Lung microvascular endothelial cell (primary cell): Measurements from ENCODE around the gene CNN2. TPM values are rescaled to one million over a fixed set of nuclear protein-coding genes. Genes with fewer than 3 reads are reported as not detected.

Experiments
- DNase-seq, 2 donors: peaks; one replicate each; pipeline versions ENCODE4 v3.0.0 to v3.0.0-alpha.2; 2010; ENCODE audit warnings: low read depth in 2 of 2
- total RNA-seq: library from RNA; depleted of rRNA; stranded (reverse); fragments of >200 nt; gene quantifications from 2 replicates; pipeline ENCODE4 v1.2.1, GENCODE V29; 2014

CNN2 gene
- total RNA-seq, 1 donor from 2014 or later, result 59.1 TPM

DNA sequence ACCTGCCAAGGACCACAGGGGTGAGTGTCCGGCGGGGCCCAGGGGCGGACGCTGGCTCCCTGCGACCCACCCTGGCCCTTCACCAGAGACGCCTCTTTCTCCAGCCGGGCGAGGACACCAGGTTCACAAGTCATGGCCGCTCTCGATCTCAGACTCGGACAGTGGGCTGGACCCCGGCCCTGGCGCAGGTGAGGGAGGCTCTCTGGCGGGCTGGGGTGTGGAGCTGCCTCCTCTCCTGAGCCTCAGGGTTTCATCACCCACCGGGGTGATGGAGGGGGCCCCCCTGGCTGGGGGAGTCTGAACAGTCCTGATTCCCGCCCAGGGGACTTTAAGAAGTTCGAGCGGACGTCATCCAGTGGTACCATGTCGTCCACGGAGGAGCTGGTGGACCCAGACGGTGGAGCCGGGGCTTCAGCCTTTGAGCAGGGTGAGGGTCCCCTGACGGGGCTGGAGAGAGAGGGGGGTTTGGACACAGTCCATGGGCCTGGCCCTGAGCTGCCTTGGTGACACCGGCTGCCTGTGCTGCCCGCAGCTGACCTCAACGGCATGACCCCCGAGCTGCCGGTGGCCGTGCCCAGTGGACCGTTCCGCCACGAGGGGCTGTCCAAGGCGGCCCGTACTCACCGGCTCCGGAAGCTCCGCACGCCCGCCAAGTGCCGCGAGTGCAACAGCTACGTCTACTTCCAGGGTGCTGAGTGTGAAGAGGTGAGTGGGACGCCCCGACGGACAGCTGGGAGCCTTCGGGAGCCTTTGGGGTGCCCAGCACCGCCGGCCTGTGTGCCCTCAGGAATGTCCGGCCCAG lies 54.2 kb downstream of the CNN2 start:
- no peak for DNase-seq

- no peak for DNase-seq
These were observed 55.1 kb downstream of the CNN2 start for GRCh38 chr19:1081301-1082164.

DNA sequence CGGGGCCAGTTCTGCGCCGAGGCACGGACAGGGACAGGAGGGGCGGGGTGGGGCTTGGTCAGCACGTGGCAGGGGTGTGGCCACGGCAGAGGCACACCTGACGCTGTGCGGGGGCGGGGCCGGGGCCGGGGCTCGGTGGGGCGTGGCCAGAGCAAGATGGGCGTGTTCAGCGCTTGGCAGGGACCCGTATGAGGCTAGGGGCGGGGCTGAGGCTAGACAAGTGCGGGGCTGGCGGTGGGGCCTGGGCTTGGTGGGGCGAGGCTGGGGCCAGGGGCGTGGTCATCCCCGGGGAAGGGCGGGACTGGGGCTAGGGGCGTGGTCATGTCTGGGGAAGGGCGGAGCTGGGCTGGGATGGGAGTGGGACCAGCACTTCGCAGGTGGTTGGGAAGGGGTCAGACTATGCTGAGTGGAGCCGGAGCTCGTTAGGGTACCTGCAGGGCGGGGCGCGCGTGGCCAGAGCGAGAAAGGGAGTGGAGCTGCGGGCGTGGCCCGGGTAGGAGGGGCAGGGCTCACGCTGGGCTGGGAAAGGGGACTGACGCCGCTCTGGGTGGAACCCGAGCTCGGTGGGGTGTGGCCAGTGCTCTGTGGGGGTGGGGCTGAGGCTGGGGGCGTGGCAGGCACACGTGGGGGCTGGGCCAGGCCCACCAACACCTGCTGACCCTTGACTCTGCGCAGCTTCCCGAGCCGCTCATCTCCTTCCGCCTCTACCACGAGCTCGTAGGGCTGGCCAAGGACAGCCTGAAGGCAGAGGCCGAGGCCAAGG lies 55.9 kb downstream of the CNN2 start:
- peak in 1 of 2 donors; percentile 81 for DNase-seq

GRCh38 chr19:1082928-1083816 lies 56.8 kb downstream of the CNN2 start:
- DNase-seq, result no peak

DNA sequence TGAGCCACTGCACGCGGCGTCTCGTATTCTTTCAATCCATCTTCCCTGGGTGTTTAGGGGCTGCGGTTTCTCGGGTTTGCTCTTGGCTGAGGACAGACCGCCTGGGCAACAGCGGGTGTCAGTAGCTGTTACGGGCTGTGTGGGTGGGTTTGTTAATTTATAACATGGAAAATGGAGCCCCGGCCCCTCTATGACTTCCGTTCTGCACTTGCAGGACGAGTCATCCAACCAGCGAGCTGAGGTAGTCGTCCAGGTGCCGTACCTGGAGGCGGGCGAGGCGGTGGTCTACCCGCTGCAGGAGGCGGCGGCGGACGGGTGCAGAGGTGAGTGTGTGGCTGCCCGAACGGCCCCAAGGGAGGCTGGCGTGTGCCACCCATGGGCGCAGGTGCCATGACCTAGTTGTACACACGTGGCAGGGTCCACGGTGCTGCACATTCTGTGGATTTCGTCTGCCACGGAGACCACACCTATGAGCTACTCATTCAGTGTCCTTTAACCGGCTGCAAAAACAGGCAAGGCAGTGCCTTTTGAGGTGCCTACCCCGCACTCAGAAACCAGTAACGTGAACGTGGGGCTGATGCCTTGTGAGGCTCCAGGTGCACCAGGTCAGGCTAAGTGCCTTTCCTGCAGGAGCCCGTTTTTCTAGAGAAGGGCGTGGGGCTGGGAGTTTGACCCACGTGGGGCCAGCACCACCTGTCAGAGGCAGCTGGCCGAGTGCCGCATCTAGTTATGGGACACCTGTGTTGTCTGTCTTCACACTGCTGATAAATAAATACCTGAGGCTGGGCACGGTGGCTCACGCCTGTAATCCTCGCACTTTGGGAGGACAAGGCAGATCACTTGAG lies 57.8 kb downstream of the CNN2 start:
- no peak for DNase-seq

DNA sequence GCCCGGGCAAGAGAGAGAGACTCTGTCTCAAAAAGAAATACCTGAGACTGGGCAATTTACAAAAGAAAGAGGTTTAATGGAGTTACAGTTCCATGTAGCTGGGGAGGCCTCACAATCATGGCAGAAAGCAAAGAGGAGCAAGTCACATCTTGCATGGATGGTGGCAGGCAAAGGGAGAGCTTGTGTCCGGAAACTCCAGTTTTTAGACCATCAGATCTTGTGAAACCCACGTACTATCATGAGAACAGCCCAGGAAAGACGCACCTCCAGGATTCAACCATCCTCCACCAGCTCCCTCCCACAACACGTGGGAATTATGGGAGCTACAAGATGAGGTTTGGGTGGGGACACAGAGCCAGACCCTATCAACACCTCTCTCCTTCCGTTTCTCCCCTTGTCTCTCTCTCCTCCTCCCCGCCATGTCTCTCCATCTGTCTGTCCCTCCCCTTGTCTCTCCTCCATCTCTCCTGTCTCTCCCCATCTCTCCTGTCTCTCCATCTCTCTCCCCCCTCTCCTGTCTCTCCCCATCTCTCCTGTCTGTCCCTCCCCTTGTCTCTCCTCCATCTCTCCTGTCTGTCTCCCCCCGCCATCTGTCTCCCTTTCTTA lies 58.7 kb downstream of the CNN2 start:
- no peak for DNase-seq

DNA sequence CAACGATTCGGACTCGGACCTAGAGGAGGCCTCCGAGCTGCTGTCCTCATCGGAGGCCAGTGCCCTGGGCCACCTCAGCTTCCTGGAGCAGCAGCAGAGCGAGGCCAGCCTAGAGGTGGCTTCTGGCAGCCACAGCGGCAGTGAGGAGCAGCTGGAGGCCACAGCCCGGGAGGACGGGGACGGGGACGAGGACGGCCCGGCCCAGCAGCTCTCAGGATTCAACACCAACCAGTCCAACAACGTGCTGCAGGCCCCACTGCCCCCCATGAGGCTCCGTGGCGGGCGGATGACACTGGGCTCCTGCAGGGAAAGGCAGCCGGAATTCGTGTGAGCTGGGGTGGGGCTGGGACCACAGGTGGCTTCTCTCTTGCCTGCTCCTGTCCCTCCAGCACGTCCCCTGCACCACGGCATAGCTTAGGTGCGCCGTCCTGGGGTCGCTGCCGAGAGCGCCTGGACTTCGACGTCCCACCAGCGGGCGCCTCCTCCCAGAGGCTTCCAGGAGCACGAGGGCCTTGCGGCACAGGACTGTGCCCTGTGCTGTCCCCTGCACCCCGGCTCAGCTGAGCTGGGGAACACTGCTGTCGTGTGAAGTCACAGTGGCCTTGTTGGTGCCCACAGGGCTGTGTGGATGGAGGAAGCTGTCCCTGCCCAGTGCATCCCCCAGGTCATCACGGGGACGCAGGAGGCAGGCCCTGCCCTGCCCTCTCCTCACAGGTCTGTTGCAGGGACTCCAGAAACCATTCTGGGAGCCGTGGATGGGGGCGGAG lies 59.5 kb downstream of the CNN2 start:
- DNase-seq, result no peak

DNA sequence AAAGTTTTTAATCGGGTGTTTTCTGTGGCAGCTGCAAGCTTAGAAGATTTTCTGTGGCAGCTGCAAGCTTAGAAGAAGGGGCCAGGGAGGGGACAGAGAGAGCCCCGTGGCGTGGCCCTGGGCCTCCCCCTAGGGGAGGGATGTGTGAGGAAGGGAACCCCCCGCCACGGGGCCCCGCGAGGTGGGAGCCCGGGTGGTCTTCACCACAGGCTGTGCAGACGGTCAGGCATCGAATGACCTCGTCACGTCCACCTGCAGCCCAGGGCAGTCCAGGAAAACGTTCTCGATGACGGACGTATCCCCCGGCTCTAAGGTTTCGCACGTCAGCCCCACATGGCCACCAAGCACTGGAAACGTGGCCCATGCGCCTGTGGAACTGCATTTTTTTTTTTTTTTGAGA lies 60.2 kb downstream of the CNN2 start:
- no peak for DNase-seq

- no peak for DNase-seq
These were observed 61.5 kb downstream of the CNN2 start for GRCh38 chr19:1087813-1088415.

DNA sequence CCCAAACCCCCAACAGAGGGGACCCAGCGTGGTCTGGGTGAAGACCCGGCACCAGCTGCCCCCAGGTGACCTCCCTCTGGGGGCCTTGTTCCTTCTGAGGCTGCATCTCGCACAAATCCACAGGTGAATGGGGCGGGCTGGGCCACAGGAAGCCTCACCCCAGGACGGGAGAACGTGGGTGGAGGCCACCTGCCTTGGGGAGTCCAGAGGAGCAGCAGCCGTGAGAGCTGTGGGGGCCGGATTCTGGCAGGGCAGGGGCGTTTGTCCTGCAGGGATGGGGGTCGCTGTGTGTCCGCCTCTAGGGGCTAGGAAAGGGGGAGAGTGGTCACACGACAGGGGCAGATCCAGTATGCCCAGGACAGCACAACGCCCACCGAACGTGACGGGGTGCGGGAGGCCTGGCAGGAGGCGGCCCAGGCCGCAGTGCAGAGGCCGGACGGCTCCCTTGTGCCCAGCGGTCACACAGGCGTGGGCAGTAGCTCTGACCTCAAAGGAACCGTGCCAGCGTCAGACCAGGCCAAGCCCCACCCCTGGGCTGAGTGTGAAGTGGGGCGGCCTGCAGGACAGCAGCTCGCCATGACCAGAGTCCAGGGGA lies 62.1 kb downstream of the CNN2 start:
- DNase-seq, result no peak

Other genes starting within 250 kb of the CNN2 start
- gene PTBP1, start 229.2 kb upstream of the CNN2 start, total RNA-seq, result 113 and 124 TPM in 2 replicates
- under 0.01 and 0.44 TPM in 2 replicates for gene PLPPR3, start 204.7 kb upstream of the CNN2 start, total RNA-seq
- gene AZU1, start 198.8 kb upstream of the CNN2 start, total RNA-seq, result not detected in 2 replicates
- not detected in 2 replicates for gene PRTN3, start 185.6 kb upstream of the CNN2 start, total RNA-seq
- gene ELANE, start 174.3 kb upstream of the CNN2 start, total RNA-seq, result not detected in 2 replicates
- 1.2 and 3.9 TPM in 2 replicates for gene CFD, start 166.9 kb upstream of the CNN2 start, total RNA-seq
- gene MED16, start 133.4 kb upstream of the CNN2 start, total RNA-seq, result 19.0 TPM in 2 replicates
- gene RNU6-9, start 133.1 kb upstream of the CNN2 start, total RNA-seq, result not detected in 2 replicates
- 27.2 and 28.8 TPM in 2 replicates for gene R3HDM4, start 113.4 kb upstream of the CNN2 start, total RNA-seq
- not detected in 2 replicates for gene KISS1R, start 109.3 kb upstream of the CNN2 start, total RNA-seq
- gene ARID3A, start 100.6 kb upstream of the CNN2 start, total RNA-seq, result 6.8 and 9.5 TPM in 2 replicates
- gene WDR18, start 42.3 kb upstream of the CNN2 start, total RNA-seq, result 74.4 and 88.5 TPM in 2 replicates
- gene GRIN3B, start 26.2 kb upstream of the CNN2 start, total RNA-seq, result under 0.01 and 0.44 TPM in 2 replicates
- 29.4 and 43.8 TPM in 2 replicates for gene TMEM259, start 5.5 kb upstream of the CNN2 start, total RNA-seq
- gene RNU6-2, start 5.1 kb upstream of the CNN2 start, total RNA-seq, result not detected in 2 replicates
- gene ABCA7, start 13.5 kb downstream of the CNN2 start, total RNA-seq, result 3.1 and 3.4 TPM in 2 replicates
- 17.7 and 19.6 TPM in 2 replicates for gene ARHGAP45, start 40.6 kb downstream of the CNN2 start, total RNA-seq
- gene POLR2E, start 68.8 kb downstream of the CNN2 start, total RNA-seq, result 50.4 and 63.4 TPM in 2 replicates
- 415 and 423 TPM in 2 replicates for gene GPX4, start 77.4 kb downstream of the CNN2 start, total RNA-seq
- gene SBNO2, start 147.7 kb downstream of the CNN2 start, total RNA-seq, result 14.8 and 28.2 TPM in 2 replicates
- 46.6 and 70.4 TPM in 2 replicates for gene STK11, start 179.2 kb downstream of the CNN2 start, total RNA-seq
- 0.65 and 1.2 TPM in 2 replicates for gene CBARP, start 211.4 kb downstream of the CNN2 start, total RNA-seq
- 15.7 and 16.3 TPM in 2 replicates for gene ATP5F1D, start 215.1 kb downstream of the CNN2 start, total RNA-seq
- 3.2 and 5.4 TPM in 2 replicates for gene MIDN, start 222.0 kb downstream of the CNN2 start, total RNA-seq
- 95.4 and 115 TPM in 2 replicates for gene CIRBP, start 242.7 kb downstream of the CNN2 start, total RNA-seq
- gene FAM174C, start 248.9 kb downstream of the CNN2 start, total RNA-seq, result 16.9 and 17.0 TPM in 2 replicates